AG09309 (cell line): Measurements from ENCODE around the gene CROCC2.

Experiments used
- DNase-seq: peaks from one replicate; pipeline ENCODE4 v3.0.0-alpha.2; 2010; ENCODE audit warnings: low read depth
- H3K4me3 ChIP-seq: 2 replicates; pipeline ENCODE4 v1.5.1; 2011; ENCODE audit warnings: mild to moderate bottlenecking, low read depth, low read length, moderate library complexity; ENCODE audit not compliant: control insufficient read depth
- TF ChIP-seq, protein P1 (sequence below): IDR thresholded peaks from 2 replicates; pipeline ENCODE4 v1.5.1; 2011; ENCODE audit warnings: mild to moderate bottlenecking, low read depth, low read length, inconsistent platforms; ENCODE audit not compliant: insufficient read depth, control insufficient read depth; ENCODE audit errors: missing control alignments

Gene CROCC2

DNA sequence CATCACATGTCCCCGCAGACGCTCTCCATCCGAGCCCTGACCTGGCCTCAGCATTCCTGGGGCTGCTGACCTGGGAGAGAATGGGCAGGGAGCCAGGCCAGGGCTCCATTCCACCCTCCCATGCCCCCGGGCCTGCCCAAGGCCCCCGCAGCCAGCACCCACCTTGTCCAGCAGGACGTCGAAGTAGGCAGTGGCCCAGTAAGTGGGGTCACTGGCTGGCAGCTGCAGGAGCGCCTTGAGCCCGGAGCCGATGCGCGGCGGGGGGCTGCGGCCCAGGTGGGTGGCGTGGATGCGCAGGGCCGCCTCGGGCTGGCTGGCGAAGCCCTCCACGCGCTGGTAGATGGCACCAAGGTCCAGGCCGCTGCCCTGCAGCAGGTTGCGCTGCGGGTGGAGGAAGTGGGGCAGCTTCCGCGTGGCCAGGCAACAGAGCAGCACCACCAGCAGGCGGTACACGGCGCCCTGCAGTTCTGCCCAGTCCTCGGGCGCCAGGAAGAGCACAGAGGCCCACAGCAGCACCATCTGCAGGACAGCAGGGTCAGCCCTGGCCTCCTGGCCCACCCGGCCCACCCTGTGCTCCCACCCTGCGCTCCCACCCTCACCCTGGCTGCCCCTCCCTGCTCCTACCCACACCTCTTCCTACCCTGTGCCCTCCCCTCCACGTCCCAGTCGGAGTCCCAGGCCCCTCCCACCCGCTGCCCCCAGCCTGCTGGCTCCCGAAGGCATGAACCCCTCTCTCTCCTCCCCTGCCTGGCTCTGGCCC, 17.8 kb upstream of the CROCC2 start:
- TF ChIP-seq, protein P1, sequence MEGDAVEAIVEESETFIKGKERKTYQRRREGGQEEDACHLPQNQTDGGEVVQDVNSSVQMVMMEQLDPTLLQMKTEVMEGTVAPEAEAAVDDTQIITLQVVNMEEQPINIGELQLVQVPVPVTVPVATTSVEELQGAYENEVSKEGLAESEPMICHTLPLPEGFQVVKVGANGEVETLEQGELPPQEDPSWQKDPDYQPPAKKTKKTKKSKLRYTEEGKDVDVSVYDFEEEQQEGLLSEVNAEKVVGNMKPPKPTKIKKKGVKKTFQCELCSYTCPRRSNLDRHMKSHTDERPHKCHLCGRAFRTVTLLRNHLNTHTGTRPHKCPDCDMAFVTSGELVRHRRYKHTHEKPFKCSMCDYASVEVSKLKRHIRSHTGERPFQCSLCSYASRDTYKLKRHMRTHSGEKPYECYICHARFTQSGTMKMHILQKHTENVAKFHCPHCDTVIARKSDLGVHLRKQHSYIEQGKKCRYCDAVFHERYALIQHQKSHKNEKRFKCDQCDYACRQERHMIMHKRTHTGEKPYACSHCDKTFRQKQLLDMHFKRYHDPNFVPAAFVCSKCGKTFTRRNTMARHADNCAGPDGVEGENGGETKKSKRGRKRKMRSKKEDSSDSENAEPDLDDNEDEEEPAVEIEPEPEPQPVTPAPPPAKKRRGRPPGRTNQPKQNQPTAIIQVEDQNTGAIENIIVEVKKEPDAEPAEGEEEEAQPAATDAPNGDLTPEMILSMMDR, result no peak
- no peak for DNase-seq
- no peak overlapping the region for H3K4me3 ChIP-seq

DNA sequence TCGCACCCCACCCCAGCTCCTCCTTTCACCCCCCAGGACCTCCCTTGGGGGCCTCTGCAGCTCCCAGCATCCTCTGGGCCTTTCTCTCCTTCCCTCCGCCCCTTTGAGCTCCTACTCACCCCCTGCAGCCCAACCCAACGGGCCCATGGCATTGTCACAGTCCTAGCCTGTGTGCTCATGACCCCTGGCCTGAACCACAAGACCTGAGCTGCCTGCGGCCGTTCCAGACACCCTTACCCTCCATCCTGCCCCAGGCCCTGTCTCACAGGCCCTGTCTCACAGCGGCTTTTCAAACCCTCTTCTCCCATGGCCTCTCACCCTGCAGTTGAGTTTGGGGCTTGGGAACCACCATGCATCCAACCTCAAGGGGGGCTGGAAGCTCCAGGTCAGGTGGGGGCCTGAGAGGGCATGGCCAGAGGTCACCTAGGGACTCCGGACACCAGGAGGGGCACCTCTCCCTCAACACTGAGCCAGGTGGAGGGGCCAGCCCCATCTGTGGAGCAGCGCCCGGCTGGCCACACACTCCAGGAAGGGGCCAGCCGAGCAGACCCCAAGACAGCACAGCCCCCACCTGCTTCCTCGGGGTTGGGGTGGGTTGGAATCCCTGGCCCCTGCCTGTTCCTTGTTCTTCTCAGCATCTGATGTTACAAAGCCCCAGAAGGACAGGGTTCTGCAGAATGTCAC, 17.1 kb upstream of the CROCC2 start:
- TF ChIP-seq, protein P1, result no peak
- no peak for DNase-seq
- no peak overlapping the region for H3K4me3 ChIP-seq

DNA sequence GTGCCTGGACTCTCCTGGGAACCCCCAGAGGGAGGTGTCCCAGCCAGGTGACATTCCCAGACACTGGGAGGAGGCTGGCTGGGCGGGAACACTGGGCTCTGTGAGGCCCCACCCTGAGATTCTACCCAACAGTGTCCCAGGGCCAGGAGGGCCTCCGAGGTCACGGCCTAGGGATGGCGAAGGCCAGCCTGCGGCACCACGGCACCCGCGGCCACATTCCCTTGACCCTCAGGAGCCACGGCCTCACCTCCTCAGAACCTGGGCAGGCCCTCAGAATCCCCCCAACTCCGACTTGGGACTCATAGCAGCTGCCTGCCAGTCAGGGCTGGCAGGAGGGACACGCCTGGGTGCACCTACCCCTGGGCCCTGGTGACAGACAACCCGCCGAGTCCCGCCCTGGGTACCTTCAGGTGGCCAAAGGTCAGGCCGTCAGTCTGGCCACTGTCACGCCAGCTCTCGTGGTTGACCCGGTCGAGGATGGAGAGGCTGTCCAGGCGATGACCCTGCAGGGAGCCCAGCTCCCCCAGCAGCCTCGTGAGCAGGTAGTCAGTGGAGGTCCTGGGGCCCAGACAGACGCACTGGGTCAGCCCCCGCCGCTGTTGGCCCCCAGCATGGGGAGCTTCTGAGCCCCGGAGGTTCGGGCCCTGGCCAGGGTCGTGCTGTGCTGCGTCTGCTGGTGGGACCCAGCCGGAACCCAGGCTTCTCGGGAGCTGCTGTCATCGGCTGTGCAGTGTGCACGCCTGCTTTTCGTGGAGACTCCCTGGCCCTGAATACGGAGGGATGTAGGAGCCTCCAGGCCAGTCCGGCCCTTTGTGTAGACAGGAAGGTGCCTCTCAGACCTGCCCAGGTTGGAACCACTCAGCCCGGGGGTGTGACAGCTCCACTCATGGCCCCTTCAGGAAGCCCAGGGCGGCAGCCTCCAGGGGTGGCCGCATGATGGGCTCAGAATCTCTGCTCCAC, 16.3 kb upstream of the CROCC2 start:
- TF ChIP-seq, protein P1, result no peak
- no peak overlapping the region for H3K4me3 ChIP-seq
- DNase-seq, result no peak

DNA sequence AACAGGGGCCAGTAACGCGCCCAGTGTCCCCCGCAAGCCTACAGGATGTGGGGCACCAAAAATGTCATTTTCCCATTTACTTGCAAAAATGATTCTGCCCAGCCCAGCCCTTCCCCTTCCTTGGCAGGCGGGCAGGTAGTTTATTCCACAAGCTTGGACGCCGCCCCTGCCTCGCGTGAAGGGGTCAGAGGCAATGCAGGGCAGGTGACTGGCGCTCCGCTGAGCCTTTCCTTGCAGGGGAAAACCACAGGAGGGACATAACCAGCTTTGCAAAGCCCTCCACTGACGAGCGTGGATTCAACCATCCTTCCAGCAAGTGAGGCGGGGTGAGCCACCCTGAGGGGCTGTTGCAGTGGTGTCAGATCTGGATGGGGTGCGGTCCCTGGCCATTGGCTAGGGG, 15.4 kb upstream of the CROCC2 start:
- TF ChIP-seq, protein P1, result no peak

DNA sequence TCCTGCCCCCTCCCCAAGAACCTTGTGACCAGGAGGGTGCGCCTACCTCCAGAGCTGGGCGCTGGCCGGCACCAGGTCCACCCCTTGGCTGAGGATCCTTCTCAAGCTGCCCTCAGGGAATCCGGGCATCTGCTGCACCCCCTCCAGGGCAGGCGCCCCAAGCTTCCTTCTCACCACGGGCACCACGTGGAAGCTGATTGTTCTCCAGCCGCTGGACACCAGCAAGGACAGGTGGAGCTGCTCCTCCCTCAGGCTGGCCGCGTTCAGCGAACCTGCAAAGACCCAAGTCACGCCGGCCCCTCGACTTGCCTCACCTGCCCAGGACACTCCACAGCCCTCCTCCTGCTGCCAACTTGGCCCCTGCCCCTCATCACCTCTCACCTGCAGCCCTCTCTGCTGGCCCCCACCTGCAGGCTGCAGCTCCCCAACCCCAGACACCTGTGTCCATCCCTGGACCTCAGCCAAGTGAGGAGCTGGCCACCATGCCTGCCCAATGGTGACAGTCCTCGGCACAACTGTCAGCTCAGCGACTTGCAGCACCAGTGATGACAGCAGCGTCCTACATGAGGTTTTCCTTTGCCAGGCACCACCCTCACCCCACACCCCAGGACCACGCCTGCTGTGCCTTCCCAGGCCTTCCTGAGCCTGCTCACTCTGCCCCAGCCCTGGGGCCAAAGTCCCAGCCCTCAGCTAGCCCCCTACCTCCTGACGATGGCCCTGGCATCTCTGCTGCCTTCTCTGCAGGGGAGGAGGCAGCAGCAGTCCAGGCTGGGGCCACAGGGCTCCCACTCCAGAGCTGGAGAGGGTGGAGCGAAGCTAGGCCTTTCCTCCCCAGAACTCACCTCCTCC, 14.4 kb upstream of the CROCC2 start:
- H3K4me3 ChIP-seq, result no peak overlapping the region
- TF ChIP-seq, protein P1, result no peak
- DNase-seq, result no peak

More for the DNA sequence above, 15.4 kb upstream of the CROCC2 start:
- DNase-seq, result no peak
- H3K4me3 ChIP-seq, result no peak overlapping the region
